Testis (tissue), 5 donors: Measurements from ENCODE around the gene AIPL1. TPM values are rescaled to one million over a fixed set of nuclear protein-coding genes. Genes with fewer than 3 reads are reported as not detected.
"Not testable (repeated sequence)": the region's sequence is repeated elsewhere in the genome, so short reads cannot be mapped to it uniquely, and the experiment has no call there.

Experiments used
- DNase-seq: peaks from one replicate; pipeline ENCODE4 v3.0.0-alpha.2; 2019
- H3K27ac ChIP-seq, 2 donors: fragments of 200-600 bp; sonication (generic); one replicate each; pipeline ENCODE4 v1.5.1; 2019
- H3K27me3 ChIP-seq: fragments of 200-600 bp; sonication (generic); one replicate; pipeline ENCODE4 v1.5.1; 2019
- H3K36me3 ChIP-seq: fragments of 200-600 bp; sonication (generic); one replicate; pipeline ENCODE4 v1.5.1; 2017; ENCODE audit warnings: low read depth; ENCODE audit errors: missing control alignments
- H3K4me1 ChIP-seq: fragments of 200-600 bp; sonication (generic); one replicate; pipeline ENCODE4 v1.5.1; 2019
- H3K4me3 ChIP-seq, 2 donors: fragments of 200-600 bp; sonication (generic); one replicate each; pipeline ENCODE4 v1.5.1; 2017 to 2019
- H3K9me3 ChIP-seq: fragments of 200-600 bp; sonication (generic); one replicate; pipeline ENCODE4 v1.5.1; 2017
- POLR2A ChIP-seq: fragments of 450-650 bp; IDR thresholded peaks from one replicate; pipeline ENCODE4 v1.6.1; 2017; ENCODE audit warnings: antibody characterized with exemption, mild to moderate bottlenecking, moderate library complexity
- WGBS, 2 donors: methylation state at CpG; one replicate each; pipeline ENCODE4 v1.1.5; 2018; 5-methylcytosine and 5-hydroxymethylcytosine counted together
- intact Hi-C: fragments of 100-400 bp; cut with DNase I; formaldehyde crosslinking; loops from one replicate; pipeline ENCODE4 v1.15.1; 2023; ENCODE audit warnings: low total_unique reads
- long read RNA-seq, 2 donors: transcript quantifications; one replicate each; lab custom pipeline, GENCODE V29; 2026
- polyA plus RNA-seq: library from polyadenylated mRNA; stranded (reverse); fragments of 350-450 nt; fragmentation: Illumina TruSeq; extraction: RNeasy Lipid Tissue Mini Kit (QIAGEN cat#74804); gene quantifications from one replicate; pipeline ENCODE4 v1.2.3, GENCODE V29; 2014; ENCODE audit warnings: low read depth, low replicate concordance; ENCODE audit not compliant: insufficient read depth
- total RNA-seq, 2 donors: library from RNA; depleted of rRNA; stranded (reverse); fragments of >200 nt; gene quantifications; one replicate each; pipeline ENCODE4 v1.2.3, GENCODE V29; 2016
- TF ChIP-seq, protein P1 (sequence below), 3 experiments: fragments of 450-650 bp in 2 of 3; fragments of 200-600 bp in 1 of 3; sonication (generic) in 1 of 3; IDR thresholded peaks; one replicate each; pipeline ENCODE4 v1.5.1; 2016 to 2019; ENCODE audit warnings: antibody characterized with exemption in 3 of 3, mild to moderate bottlenecking in 2 of 3, moderate library complexity in 1 of 3

The AIPL1 gene, protein sequence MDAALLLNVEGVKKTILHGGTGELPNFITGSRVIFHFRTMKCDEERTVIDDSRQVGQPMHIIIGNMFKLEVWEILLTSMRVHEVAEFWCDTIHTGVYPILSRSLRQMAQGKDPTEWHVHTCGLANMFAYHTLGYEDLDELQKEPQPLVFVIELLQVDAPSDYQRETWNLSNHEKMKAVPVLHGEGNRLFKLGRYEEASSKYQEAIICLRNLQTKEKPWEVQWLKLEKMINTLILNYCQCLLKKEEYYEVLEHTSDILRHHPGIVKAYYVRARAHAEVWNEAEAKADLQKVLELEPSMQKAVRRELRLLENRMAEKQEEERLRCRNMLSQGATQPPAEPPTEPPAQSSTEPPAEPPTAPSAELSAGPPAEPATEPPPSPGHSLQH
- total RNA-seq (1 to 10 TPM in 1 of 2 donors, under 1 TPM in 1; 0.37 to 1.0 TPM), polyA plus RNA-seq (0.49 TPM)
- long read RNA-seq, donor 1: 0 reads
- long read RNA-seq, donor 2: 0 reads

DNA sequence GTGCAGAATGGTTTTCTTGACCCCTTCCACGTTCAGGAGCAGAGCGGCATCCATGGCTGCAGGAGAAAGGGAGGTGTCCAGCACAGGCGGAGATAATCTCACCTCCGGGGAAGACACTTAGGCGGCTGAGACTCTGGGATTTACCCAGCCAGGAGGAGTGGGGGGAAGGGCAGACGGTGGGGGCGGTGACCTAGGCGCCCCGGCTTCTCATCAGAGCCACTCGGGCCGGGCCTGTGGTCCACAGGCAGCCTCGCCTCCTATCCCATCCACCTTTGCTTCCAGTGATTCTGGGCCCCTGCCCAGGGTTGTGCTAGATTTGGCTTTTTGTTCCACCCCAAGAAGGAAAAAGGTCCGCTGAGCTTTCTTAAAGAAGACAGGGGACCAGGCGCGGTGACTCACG, at the start of gene AIPL1:
AIPL1 (minus strand) TSS at position 71 of the 400 bp plus-strand sequence; CDS start at position 54, 17 bp downstream.
- Histone ChIP-seq H3K4me1 (no peaks in the 10 kb centered on the region), H3K4me3 (peak within 1 kb of the TSS in 1 of 2 donors; percentile 25), H3K27ac (no peak within 1 kb of the TSS), H3K36me3 (no peaks in the 10 kb centered on the region), H3K9me3 (no peaks in the 10 kb centered on the region), H3K27me3 (no peaks in the 10 kb centered on the region)
- intact Hi-C loops: no loop called here
- no peak for DNase-seq
- 46 to 59% methylated on average over 13 to 16 of the region's 16 CpGs for WGBS, 2 donors
- TF ChIP-seq, protein P1, sequence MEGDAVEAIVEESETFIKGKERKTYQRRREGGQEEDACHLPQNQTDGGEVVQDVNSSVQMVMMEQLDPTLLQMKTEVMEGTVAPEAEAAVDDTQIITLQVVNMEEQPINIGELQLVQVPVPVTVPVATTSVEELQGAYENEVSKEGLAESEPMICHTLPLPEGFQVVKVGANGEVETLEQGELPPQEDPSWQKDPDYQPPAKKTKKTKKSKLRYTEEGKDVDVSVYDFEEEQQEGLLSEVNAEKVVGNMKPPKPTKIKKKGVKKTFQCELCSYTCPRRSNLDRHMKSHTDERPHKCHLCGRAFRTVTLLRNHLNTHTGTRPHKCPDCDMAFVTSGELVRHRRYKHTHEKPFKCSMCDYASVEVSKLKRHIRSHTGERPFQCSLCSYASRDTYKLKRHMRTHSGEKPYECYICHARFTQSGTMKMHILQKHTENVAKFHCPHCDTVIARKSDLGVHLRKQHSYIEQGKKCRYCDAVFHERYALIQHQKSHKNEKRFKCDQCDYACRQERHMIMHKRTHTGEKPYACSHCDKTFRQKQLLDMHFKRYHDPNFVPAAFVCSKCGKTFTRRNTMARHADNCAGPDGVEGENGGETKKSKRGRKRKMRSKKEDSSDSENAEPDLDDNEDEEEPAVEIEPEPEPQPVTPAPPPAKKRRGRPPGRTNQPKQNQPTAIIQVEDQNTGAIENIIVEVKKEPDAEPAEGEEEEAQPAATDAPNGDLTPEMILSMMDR (IDR thresholded peaks at IDR 0.05): no peak
- TF ChIP-seq POLR2A: no peak

DNA sequence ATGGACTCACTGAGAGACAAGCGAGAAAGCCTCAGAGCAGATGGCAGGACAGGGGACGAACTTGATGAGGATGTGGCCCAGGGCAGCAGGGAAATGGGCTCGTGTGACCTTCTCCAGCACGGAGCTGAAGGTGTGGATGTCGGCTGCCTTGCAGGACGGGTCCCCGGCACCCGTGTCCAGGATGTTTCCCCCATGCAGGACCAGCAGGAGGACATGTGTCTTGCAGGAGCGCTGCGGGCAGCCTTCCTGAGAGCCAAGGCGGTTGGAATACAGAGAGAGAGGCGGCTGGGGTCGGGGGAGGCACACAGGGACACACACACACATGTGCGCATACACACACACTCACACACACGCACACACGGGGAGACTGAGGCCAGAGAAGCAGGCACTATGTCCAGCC, 48.6 kb upstream of the AIPL1 start:
- no peaks in the 10 kb centered on the region for H3K36me3 ChIP-seq
- H3K27me3 ChIP-seq: no peaks in the 10 kb centered on the region
- DNase-seq: no peak
- H3K4me3 ChIP-seq: no peak overlapping the region
- H3K27ac ChIP-seq: no peak overlapping the region
- H3K9me3 ChIP-seq: no peaks in the 10 kb centered on the region
- TF ChIP-seq, protein P1 (IDR thresholded peaks at IDR 0.05): no peak
- no peak for TF ChIP-seq POLR2A
- intact Hi-C loops: no loop called here
- 95% methylated on average over 16 of the region's 16 CpGs for whole genome bisulfite sequencing, 2 donors
- peaks cover 15% of the 10 kb centered on the region for H3K4me1 ChIP-seq

DNA sequence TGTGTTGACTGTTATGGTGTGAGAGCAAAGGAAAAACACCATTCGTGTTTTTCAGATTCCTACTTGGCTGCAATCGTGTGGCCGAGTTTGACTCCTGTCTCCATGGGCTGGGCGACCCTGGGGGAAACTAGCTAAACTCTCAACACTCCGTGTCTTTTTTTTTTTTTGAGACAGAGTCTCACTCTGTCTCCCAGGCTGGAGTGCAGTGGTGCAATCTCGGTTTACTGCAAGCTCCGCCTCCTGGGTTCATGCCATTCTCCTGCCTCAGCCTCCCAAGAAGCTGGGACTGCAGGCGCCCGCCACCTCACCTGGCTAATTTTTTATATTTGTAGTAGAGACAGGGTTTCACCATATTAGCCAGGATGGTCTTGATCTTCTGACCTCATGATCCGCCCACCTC, 47.9 kb upstream of the AIPL1 start:
- H3K27me3 ChIP-seq, H3K9me3 ChIP-seq, H3K36me3 ChIP-seq, intact Hi-C loops, H3K27ac ChIP-seq, DNase-seq, H3K4me3 ChIP-seq: not testable (repeated sequence)
- WGBS, 2 donors: 90 to 92% methylated on average over 10 of the region's 10 CpGs
- H3K4me1 ChIP-seq: peaks cover 12% of the 10 kb centered on the region

DNA sequence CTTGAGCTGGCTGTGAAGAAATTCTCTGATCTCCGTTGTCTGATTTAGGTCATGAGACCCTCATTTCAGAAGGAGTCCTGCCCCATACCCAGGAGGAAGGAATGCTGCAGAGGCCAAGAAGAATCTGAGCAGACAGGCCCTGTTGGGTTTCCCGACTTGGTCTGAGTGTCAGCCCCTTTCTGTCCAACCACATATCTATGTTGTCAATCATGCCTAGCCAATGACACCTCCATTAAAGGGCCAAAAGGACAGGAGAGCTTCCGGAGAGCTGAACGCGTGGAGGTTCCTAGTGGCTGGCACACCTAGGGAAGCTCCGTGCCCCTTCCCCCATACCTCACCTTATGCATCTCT, 47.2 kb upstream of the AIPL1 start:
- H3K27ac ChIP-seq: no peak overlapping the region
- WGBS, 2 donors: 92 to 98% methylated on average over 6 of the region's 6 CpGs
- DNase-seq: no peak
- intact Hi-C loops: no loop called here
- no peaks in the 10 kb centered on the region for H3K9me3 ChIP-seq
- no peaks in the 10 kb centered on the region for H3K36me3 ChIP-seq
- no peak overlapping the region for H3K4me3 ChIP-seq
- peaks cover 5% of the 10 kb centered on the region for H3K4me1 ChIP-seq
- no peaks in the 10 kb centered on the region for H3K27me3 ChIP-seq
- no peak for TF ChIP-seq POLR2A
- TF ChIP-seq, protein P1 (IDR thresholded peaks at IDR 0.05): no peak

DNA sequence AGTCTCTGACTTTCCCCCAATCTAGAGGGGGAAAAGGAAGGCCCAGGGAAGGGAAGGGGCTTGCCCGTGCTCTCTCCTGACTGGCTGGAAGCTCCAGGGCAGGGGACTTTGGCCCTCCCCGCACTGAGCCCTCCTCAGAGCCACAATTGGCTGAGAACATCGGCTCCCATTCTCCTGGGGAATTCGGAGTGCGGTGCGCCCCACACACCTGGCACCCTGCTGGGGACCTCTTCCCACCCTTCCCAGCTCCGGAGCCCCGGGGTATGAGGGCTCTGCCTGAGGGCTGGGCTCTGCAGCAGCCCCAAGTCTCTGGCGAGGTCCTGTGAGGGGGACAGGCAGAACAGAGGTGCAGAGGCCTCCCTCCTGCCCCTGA, 45.4 kb upstream of the AIPL1 start:
- WGBS, 2 donors: 76 to 84% methylated on average over 5 to 9 of the region's 9 CpGs
- intact Hi-C loops: no loop called here
- H3K9me3 ChIP-seq: no peaks in the 10 kb centered on the region

More for the DNA sequence above, 45.4 kb upstream of the AIPL1 start:
- no peak for DNase-seq
- no peak overlapping the region for H3K4me3 ChIP-seq
- no peak overlapping the region for H3K27ac ChIP-seq
- no peak for TF ChIP-seq POLR2A
- TF ChIP-seq, protein P1 (IDR thresholded peaks at IDR 0.05): no peak
- no peaks in the 10 kb centered on the region for H3K27me3 ChIP-seq
- H3K4me1 ChIP-seq: no peaks in the 10 kb centered on the region
- no peaks in the 10 kb centered on the region for H3K36me3 ChIP-seq
